NK-92 (cell line): ENCODE data around the gene PSPC1.
"Not testable (repeated sequence)": the region's sequence is repeated elsewhere in the genome, so short reads cannot be mapped to it uniquely, and the experiment has no call there.

Source experiments
- DNase-seq: peaks from one replicate; lab custom pipeline; 2025; ENCODE audit not compliant: unreplicated experiment; lab: John Stamatoyannopoulos, UW

Gene PSPC1

DNA sequence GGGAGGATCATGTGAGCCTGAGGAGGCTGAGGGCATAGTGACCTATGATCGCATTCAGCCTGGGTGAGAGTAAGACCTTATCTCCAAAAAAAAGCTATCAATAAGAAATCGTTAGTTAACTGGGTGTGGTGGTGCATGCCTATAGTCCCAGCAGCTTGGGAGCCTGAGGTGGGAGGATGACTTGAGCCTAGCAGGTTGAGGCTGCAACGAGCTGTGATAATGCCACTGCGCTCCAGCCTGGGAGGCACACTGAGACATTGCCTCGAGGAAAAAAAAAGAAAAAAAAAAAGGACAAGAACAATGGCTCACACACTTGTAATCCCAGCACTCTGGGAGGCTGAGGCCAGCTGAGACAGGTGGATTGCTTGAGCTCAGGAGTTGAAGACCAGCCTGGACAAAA lies 16.2 kb downstream of the PSPC1 start:
- DNase-seq = no peak

DNA sequence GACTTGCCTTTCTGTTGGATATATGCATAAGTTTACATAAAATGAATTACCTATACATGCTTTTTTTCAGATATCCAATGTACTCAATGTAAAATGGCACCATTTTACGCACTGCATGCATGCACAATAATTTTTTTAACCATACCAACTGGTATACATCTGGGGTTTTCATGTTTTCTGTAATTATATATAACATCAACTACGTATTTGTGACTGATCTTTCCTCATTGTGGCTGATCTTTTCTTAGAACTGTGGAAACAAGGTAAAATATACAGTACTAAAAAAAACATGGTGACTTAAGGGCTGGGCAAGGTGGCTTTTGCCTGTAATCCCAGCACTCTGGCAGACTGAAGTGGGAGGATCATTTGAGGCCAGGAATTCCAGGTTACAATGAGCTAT lies 18.5 kb downstream of the PSPC1 start:
- DNase-seq = no peak

DNA sequence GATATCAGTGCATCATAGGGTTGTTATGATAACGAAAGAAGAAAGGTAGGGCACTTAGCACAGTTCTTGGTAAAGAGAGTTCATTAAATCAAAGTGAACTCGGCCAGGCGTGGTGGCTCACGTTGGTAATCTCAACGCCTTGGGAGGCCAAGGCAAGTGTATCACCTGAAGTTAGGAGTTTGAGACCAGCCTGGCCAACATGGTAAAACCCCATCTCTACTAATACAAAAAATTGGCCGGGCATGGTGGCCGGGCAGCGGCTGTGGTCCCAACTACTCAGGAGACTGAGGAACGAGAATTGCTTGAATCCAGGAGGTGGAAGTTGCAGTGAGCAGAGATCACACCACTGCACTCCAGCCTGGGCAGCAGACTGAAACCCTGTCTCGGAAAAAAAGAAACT lies 19.1 kb downstream of the PSPC1 start:
- no peak for DNase-seq

DNA sequence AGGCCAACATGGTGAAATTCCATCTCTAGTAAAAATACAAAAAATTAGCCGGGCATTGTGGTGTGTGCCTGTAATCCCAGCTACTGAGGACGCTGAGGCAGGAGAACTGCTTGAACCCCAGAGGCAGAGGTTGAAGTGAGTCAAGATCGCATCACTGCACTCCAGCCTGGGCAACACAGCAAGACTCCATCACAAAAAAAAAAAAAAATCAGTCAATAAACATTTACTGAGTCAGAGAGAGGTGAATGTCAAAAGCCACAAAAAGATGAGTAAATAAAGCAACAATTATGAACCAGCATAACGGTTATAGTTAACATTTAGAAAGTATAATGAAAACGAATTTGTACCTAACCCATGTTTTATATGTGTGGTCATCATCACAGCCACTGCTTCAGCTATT lies 23.1 kb downstream of the PSPC1 start:
- no peak for DNase-seq

DNA sequence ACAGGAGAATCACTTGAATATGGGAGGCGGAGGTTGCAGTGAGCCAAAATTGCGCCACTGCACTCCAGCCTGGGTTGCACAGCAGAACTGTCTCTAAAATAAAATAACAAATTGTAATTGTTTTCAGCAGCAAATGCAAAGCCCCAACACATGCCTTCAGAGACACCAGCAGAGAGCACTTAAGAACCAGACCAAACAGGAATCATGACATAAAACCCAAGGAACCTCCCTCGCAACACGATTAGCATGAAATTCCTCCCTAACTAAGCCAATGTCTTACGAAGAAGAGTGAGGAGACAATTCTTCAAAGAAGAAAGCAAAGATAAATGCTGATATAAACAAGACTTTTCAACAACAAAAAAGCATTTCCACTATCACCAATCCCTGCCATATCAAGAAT lies 40.1 kb downstream of the PSPC1 start:
- DNase-seq = no peak

DNA sequence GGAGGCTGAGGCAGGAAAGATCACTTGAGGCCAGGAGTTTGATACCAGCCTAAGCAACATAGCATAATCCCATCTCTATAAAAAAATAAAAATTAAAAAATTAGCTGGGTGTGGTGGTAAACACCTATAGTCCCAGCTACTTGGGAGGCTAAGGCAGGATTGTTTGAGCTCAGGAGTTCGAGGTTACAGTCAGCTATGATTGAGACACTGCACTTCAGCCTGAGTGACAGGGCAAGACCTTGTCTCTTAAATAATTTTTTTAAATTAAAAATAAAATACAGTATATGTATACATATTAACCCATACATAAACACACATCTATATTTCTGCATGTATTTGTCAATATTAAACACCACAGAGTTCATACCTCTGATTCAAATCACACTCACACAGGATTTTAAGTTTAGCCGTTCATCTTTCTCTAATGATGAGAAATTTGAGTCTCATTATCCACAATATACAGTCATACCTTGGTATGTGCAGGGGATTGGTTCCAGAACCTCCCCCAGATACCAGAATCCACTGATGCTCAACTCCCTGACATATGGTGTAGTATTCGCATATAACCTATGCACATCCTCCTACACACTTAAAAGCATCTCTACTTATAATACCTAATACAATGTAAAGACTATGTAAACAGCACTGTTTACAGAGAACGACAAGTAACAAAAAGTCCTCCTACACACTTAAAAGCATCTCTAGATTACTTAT lies 44.7 kb downstream of the PSPC1 start:
- no peak for DNase-seq

DNA sequence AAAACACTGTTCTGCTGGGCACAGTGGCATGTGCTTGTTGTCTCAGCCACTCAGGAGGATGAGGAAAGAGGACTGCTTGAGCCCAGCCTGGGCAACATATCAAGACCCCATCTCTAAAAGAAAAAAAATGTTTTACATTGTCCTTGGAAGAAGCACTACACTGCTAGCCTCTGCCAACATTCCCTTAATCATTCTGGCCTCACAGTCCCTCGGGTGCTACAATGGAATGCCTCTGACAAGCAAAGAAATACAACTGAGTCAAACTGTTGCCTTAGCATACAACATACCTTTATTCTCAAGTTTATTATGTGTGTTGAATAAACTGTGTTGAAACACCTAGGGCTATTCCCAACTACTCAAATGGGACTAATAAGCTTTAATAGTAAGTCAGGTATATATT lies 56.1 kb downstream of the PSPC1 start:
- DNase-seq = no peak

DNA sequence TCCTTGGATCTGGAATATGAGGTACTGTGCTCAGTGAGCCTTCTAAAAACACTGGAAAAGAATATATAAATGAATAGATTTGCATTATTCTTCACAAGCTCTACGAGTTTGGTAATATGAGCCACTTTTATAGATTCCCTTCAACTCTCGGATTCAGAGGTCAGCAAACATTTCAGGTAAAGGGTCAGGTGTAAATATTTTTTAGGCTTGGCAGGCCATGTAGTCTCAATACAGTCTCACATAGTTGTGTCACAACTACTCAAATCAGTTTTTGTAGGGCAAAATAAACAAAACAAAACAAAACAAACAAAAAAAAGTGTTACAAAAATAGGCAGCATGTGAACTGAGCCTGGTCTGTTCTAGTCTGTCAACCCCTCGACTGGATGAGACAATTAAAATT lies 57.4 kb downstream of the PSPC1 start:
- DNase-seq = no peak

DNA sequence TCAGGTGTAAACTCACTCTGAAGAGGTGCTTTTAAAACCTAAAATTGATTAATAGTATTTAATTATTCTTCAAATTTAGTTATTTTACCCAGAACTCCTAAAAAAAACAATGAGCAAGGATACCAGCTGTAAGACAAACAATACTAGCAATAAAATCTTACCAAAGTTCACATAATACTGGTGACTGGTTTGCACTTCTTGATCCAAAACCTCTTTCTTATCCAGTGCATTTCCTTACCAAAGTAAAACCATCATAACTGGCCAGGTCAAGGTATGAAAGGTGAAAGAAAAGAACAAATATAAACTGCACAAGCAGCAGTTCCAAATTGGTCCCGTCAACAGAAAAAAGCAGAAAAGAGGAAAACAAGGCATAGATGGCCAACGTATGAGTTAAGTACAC lies 62.7 kb downstream of the PSPC1 start:
- DNase-seq = no peak

DNA sequence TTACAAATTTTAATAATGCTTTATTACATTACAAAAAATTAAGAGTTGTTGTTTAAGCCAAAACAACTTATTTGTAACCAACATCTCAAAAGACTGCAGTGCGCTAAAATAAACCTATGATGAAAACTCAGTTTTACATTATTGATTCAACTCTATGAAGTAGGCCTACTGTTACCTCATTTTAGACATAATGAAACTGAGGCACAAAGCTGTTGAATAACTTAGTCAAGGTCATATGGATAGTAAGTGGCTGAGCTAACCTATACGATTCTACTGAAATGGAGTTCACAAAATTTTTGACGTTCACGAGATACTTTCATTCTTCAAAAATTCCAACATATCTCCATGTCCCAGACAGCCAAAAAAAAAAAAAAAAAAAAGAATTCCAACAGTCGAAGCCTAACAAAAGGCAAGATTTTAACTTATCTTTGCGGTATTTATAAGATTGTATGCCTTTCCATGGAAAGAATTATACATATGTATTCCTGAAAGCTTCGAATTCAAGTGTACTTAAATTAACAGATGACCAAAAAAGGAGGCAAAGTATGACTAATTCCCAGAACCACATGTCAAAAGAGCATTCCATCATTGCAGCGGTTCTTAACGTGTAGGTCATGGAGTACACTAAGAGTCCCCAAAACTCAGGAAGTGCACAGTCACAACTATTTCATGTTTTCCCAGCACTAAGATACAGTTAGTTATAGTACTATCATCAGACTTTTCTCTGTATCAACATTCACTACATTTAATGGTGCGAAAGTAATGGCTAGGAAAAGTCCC lies 69.4 kb downstream of the PSPC1 start:
- DNase-seq = no peak

DNA sequence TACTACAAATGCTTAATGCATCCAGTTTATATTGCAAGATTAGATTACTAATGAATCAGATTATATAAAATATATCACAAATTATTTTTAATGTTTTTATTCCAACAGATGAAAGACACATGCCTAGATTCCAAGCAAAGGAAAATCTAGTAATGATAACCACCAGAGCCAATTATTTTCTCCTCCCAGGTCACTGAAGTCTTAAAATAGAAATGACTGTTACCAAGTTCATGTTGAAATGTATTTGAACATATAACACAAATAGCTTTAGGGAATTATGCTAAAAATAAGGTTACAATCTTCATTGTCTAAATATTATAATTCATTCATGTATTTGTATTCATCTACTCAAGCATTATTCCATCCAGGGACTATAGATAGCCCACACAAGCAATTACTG lies 73.0 kb downstream of the PSPC1 start:
- not testable (repeated sequence) for DNase-seq

DNA sequence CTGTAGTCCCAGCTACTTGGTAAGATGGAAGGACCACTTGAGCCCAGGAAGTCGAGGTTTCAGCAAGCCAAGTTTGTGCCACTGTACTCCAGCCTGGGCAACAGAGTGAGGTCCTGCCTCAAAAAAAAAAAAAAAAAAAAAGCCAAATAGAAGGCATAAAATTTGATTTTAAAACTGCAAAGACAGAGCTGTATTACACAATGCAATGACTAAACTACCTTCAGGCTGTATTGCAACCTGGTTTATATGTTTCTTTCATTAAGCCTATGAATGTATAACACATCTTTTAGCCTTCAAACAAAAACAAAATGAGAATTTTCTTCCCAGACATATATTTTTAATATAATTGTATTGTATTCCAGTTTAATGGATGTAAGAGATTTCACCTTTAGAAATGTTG lies 73.7 kb downstream of the PSPC1 start:
- DNase-seq = not testable (repeated sequence)

DNA sequence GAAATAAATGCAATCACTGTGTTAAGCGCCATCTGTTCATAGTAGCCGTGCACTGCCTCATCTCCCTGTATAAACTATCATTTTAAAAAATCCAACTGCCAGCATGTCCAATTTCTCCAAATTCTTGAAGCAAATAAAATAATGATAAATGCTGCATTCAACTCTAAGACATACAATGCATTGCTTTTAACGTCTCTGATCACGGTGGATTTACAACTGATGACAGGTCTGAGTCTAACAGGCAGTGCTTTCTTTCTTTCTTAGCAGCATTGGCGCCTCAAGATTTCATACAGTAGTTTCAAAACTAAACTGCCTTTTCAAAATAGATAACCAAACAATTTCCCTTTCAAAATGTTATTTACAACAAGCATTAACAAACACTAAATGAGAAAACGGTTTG lies 78.5 kb downstream of the PSPC1 start:
- DNase-seq = not testable (repeated sequence)

DNA sequence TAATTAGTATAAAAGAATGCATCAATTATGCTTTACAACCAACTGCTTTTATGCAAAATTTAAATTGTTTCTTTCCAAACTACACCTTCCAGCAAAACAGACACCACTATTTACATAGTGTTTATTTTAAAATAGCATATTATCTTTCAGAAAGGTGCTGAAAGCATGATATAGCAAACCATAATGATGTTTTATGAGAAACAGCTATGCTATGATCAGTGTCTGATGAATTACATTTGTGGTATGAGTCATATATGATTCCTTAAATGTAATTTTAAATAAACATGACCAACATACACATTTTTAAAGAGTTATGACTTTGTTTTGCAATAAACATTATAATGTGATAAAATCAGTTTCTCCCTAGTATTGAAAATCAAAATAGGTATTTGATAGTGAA lies 81.1 kb downstream of the PSPC1 start:
- DNase-seq = not testable (repeated sequence)

DNA sequence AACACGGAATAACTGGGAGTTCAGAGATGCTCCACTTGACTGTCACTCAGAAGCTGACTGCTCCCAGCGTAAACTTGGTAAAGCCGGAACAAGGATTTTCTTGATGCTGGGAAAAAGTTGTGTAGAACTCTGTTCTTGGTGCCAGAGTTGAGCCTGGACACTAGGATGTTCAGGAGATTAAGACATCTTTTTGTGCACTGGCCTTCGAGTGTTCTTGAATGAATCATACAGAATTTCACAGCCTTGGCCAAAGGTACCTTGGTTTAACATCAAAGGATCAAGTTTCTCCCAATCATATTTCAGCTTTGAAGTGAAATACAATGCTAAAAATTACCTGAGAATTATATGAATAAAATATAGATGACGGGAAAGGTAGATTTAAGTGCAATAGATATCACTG lies 81.8 kb downstream of the PSPC1 start:
- DNase-seq = not testable (repeated sequence)

DNA sequence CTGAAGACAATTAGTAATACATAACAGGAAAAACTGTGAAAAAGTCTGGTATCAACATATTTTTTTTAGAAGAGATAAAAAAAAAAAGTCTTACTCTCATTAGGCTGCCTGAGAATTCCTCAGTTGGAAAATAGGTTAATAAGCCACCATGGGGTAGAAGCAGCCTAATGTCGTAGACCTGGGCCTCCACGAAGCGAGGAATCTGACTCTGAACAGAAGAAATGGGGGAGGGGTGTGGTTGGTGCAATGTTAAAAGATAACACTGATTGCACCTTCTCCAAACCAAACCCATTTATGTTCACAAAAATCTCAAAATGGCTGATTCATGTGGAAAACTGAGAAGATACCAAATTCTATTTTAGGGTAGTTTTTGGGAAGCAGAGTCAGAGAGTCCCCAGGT lies 86.9 kb downstream of the PSPC1 start:
- DNase-seq = no peak

DNA sequence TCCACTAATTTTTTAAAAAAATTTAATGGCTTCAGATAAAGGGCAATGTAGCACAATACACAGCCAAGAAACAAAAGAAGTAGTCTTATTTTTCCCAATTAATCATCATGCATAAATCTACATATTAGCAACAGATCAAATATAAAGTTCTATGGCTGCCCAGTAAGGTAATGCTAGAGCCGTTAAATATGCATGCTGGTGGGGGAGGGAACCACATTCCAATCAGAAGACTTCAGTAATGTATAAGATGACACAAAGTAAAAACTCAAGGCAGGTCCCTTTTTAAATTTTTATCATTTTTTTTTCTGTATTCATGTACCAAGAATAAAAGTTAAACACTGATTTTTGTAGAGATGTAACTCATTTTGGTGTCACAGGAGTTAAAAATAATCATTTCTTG lies 87.3 kb downstream of the PSPC1 start:
- DNase-seq = no peak

DNA sequence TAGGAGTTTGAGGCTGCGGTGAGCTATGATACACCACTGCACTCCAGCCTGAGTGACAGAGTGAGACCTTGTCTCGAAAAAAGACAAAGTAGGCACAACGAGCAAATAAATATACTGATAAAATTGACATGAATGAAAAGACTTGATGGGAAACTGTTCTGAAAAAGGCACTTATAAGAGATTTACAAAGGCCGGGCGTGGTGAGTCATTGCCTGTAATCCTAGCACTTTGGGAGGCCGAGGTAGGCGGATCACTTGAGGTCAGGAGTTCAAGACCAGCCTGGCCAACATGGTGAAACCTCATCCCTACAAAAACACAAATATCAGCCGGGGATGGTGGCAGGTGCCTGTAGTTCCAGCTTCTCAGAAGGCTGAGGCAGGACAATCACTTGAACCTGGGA lies 91.3 kb downstream of the PSPC1 start:
- DNase-seq = not testable (repeated sequence)

DNA sequence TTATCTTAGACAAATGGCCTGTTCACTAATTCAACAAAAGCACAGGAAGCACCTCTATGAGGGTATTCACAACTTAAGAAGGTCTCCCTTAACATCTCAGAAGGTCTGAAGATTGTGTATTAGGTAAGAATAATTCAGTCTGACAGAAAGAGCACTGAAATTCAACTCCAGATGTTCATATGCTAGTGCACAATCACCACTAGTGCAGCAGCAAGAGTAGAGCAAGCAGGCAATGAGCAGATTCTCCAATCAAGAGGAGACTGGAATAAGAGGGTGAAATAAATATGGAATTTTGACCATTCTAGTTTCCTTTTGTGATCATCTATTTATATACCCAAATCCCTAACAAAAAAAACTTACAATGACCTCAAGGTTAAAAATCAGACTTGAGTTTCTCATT lies 97.3 kb downstream of the PSPC1 start:
- no peak for DNase-seq

DNA sequence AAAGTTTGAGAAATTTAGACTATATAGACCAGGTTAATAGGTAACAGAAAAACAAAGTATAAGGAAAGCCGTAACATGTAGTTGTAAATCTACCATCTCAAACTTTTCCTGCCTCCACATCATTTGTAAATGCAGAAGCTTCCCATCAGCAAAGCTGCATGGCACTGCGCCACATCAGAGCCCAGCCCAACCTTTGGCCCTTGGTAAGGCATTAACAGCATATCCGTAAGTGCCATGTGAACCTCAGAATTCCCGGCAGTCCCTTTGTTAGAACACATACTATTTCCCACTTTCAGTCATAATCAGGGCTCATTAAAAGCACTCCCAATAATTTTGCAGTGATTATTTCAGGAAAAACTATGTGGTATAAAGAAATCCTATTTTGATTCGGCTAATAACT lies 97.7 kb downstream of the PSPC1 start:
- DNase-seq = no peak

DNA sequence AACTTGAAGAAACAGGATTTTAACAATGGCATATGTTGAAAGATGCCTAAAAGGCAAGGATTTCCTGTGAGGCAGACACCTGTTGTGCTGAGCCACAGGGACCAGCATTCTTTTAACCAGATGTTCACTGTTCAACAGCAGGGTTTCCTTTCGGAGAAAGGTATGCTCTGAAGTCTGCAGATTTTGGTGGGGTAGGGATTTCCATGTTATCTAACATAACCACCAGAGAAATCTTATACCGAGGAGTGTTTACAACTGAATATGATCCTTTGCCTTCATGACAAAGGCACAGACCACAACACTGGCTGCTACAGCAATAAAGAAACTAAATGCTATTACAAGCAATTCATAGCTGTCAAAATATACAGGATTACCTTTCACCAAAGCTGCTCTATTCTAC lies 101.2 kb downstream of the PSPC1 start:
- no peak for DNase-seq

DNA sequence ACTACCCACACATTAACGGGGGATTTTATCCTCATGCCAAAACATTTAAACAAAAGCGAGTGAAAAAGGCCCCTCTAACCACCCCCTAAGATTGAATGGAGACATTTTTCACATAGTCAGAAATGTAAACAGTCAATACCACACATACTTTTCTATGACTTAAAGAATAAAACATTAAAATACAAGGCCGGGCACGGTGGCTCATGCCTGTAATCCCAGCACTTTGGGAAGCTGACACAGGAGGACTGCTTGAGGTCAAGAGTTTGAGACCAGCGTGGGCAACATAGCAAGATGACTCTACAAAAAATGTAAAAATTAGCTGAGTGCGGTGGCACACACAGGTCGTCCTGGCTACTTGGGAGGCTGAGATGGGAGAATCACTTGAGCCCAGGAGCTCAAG lies 102.0 kb downstream of the PSPC1 start:
- DNase-seq = no peak

DNA sequence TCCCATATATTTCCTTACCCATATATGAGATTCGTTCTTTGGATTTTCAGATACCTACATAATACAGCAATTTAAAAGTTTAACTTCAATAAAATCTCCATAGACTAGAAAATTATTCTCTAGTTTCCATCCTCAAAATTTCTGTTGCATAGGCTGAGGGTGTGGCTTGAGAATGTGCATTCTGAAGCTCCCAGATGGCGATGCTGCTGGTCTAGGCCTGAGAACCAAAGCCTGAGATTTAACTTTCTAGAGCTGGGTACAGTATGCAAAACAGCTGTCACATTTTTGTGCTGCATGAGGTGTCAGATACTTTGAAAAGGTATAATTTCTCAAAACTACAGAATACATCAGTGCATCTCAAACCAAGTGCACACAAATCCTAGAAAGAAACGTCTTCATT lies 106.6 kb downstream of the PSPC1 start:
- DNase-seq = no peak
